Uterus (tissue), 4 donors: ENCODE measurements around the gene PAOX. TPM values are rescaled to one million over a fixed set of nuclear protein-coding genes. Genes with fewer than 3 reads are reported as not detected.
A peak's percentile ranks its signal among the peaks of the same experiment; 100 is the strongest.

Source experiments
- DNase-seq, 2 donors: peaks; one replicate each; pipeline ENCODE4 v3.0.0-alpha.2; 2019 to 2020
- H3K27ac ChIP-seq, 2 donors: fragments of 200-600 bp; sonication (generic); 1 replicate in 1 of 2; 2 replicates in 1 of 2; pipeline ENCODE4 v1.5.1; 2016 to 2018
- H3K27me3 ChIP-seq, 2 donors: fragments of 200-600 bp; sonication (generic); one replicate each; pipeline ENCODE4 v1.5.1; 2018 to 2019; ENCODE audit warnings: control low read depth in 1 of 2
- H3K36me3 ChIP-seq, 2 donors: fragments of 200-600 bp; sonication (generic); one replicate each; pipeline ENCODE4 v1.5.1; 2019; ENCODE audit warnings: control low read depth in 1 of 2
- H3K4me1 ChIP-seq, 2 donors: fragments of 200-600 bp; sonication (generic); one replicate each; pipeline ENCODE4 v1.5.1; 2018 to 2019; ENCODE audit warnings: control low read depth in 1 of 2
- H3K4me3 ChIP-seq, 2 donors: fragments of 200-600 bp; sonication (generic); 1 replicate in 1 of 2; 2 replicates in 1 of 2; pipeline ENCODE4 v1.5.1; 2018 to 2019; ENCODE audit warnings: mild to moderate bottlenecking in 1 of 2
- H3K9me3 ChIP-seq, 2 donors: fragments of 200-600 bp; sonication (generic); one replicate each; pipeline ENCODE4 v1.5.1; 2019; ENCODE audit warnings: control low read depth in 1 of 2
- POLR2A ChIP-seq, 2 donors: fragments of 450-650 bp; IDR thresholded peaks; one replicate each; pipeline ENCODE4 v1.6.1; 2016; ENCODE audit warnings: antibody characterized with exemption in 2 of 2, mild to moderate bottlenecking in 1 of 2, moderate library complexity in 1 of 2
- intact Hi-C: fragments of 100-400 bp; cut with DNase I; formaldehyde crosslinking; loops from one replicate; pipeline ENCODE4 v1.15.1; 2023; ENCODE audit warnings: low total_unique reads
- microRNA-seq: library from miRNA; unstranded; fragments of <30 nt; microRNA quantifications from one replicate; pipeline ENCODE4, GENCODE V29; 2016; ENCODE audit warnings: borderline microRNAs expressed, borderline replicate concordance
- small RNA-seq: library from RNA; depleted of rRNA; stranded (forward); fragments of <200 nt; gene quantifications from one replicate; pipeline ENCODE3, GENCODE V24; 2016
- total RNA-seq, 4 donors: library from RNA; depleted of rRNA in 3 of 4; stranded (reverse); fragments of >200 nt in 3 of 4; gene quantifications; one replicate each; pipeline versions ENCODE4 v1.1.0 to v1.2.4, GENCODE V29; 2014 to 2023
- TF ChIP-seq, protein P1 (sequence below), 4 experiments: fragments of 200-600 bp in 2 of 4; fragments of 450-650 bp in 2 of 4; sonication (generic) in 2 of 4; IDR thresholded peaks; one replicate each; pipeline ENCODE4 v1.5.1; 2016 to 2019; ENCODE audit warnings: antibody characterized with exemption in 4 of 4, mild to moderate bottlenecking in 2 of 4, moderate library complexity in 1 of 4
- donor health status: DM: yes; HTN: yes; CAD: no.

PAOX gene
- total RNA-seq, 4 donors from 2014 or later, result 2.0 to 9.3 (median 6.7) TPM

DNA sequence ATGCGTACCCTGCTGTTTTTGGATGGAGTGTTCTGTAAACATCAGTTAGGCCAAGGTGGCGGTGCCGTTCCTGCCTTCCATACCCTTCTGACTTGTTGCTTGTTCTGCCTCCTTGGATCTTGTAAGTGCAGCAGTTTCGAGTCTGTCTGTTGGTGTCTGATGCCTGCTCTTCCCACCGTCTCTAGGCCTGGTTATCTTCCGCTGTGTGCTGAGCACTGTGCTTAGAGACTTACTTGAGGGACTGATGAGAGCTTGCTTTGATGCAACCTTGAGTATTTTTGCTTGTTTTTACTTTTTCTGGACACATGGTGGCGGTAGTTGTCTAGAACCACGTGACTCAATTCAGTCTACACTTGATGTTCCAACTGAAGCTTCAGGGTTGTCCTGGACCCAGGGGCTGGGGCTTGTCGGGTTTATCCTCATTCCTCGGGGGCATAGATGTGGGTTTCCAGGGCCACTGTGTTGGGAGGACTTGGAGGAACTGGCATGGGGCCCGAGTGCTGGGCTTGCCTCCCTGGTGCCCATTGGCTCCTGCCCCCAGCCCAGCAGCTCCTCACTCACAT lies 59.7 kb downstream of the PAOX start:
- intact Hi-C loops, result no loop called here
- Histone ChIP-seq H3K4me1 (no peaks in the 10 kb centered on the region), H3K9me3 (no peaks in the 10 kb centered on the region), H3K4me3 (no peak overlapping the region), H3K36me3 (no peaks in the 10 kb centered on the region), H3K27ac (no peak overlapping the region), H3K27me3 (no peaks in the 10 kb centered on the region)
- DNase-seq, result no peak
- no peak for TF ChIP-seq POLR2A (IDR thresholded peaks at IDR 0.05)
- TF ChIP-seq, protein P1, sequence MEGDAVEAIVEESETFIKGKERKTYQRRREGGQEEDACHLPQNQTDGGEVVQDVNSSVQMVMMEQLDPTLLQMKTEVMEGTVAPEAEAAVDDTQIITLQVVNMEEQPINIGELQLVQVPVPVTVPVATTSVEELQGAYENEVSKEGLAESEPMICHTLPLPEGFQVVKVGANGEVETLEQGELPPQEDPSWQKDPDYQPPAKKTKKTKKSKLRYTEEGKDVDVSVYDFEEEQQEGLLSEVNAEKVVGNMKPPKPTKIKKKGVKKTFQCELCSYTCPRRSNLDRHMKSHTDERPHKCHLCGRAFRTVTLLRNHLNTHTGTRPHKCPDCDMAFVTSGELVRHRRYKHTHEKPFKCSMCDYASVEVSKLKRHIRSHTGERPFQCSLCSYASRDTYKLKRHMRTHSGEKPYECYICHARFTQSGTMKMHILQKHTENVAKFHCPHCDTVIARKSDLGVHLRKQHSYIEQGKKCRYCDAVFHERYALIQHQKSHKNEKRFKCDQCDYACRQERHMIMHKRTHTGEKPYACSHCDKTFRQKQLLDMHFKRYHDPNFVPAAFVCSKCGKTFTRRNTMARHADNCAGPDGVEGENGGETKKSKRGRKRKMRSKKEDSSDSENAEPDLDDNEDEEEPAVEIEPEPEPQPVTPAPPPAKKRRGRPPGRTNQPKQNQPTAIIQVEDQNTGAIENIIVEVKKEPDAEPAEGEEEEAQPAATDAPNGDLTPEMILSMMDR (IDR thresholded peaks at IDR 0.05), result no peak

DNA sequence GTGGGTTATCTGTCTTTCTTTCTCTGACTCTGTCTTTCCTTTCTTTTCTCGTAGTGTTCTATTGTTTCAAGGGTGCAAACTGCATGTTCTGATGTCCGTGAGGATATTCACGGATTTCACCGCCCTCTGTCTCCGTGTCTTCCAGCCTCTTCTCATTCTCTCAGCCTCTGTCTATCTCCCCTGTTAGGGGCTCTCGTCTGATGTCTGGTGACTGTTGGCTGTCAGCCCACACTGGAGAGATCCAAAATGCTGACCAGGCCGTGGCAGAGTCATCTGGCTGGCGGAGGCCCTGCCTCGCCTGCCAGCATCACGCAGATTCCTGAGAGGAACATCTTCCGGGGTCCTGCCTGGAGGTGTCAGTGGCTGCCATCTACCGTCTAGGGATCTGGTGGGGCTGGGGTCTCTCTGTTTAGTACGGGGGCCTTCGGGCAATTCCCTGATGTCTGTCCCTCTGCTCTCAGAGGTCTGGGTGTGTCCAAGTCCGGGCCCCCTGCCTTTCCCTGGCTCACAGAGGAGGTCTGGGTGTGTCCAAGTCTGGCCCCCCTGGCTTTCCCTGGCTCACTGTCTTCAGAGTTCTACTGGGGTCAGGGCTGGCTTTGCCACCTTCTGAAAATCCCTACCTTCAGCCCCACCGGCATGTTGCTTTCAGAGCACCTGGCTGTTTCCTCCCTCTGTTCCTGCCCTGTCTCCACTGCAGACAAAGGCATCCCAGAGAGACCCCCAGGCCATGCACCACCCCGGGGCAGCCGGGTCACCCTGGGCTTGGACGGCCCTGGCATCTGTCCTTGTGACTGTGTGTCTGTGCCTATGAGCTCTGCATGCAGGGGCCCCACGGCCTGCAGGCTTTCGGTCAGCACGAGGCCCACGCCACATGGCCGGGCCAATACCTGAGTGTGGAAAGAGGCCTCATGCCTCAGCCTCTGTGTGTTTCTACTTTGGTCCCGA lies 60.7 kb downstream of the PAOX start:
- no peak for TF ChIP-seq POLR2A (IDR thresholded peaks at IDR 0.05)
- TF ChIP-seq, protein P1 (IDR thresholded peaks at IDR 0.05), result no peak
- H3K27ac ChIP-seq, result no peak overlapping the region
- no peaks in the 10 kb centered on the region for H3K36me3 ChIP-seq
- intact Hi-C loops, result no loop called here
- no peaks in the 10 kb centered on the region for H3K4me1 ChIP-seq
- no peaks in the 10 kb centered on the region for H3K9me3 ChIP-seq
- H3K4me3 ChIP-seq, result no peak overlapping the region
- H3K27me3 ChIP-seq, result no peaks in the 10 kb centered on the region
- DNase-seq, result no peak

DNA sequence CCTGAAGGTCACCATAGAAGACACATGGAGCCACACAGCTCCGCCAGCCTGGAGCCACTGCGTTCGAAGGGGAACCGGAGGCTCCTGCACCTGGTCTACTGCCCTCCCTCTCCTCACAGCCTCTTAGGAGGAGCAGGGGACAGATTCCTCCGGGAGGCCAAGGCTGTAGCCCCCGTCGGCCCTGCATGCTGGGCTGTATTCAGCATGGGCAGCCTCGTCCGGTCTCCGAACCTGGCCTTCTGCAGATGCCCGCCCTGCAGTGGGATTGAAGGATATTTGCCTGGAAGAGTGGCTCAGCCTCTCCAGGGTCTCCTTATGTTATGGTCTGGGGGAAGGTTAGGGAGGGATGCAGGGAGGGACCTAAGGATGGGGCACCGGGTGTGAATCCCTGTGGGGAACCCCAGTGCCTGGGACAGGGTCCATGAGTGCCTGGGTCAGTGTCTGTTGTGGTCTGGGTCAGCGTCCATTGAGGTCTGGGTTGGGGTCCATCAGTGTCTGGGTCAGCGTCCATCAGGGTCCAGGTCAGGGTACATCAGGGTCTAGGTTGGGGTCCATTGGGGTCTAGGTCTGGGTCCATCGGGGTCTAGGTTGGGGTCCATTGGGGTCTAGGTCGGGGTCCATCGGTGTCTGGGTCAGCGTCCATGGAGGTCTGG lies 61.7 kb downstream of the PAOX start:
- no peaks in the 10 kb centered on the region for H3K4me1 ChIP-seq
- H3K4me3 ChIP-seq, result no peak overlapping the region
- no peaks in the 10 kb centered on the region for H3K36me3 ChIP-seq
- intact Hi-C loops, result no loop called here
- TF ChIP-seq, protein P1 (IDR thresholded peaks at IDR 0.05), result no peak
- no peak for TF ChIP-seq POLR2A (IDR thresholded peaks at IDR 0.05)
- peak in 1 of 2 donors; percentile 6 for DNase-seq
- H3K27me3 ChIP-seq, result no peaks in the 10 kb centered on the region
- peaks cover 0 to 3% of the 10 kb centered on the region in 2 donors for H3K9me3 ChIP-seq
- H3K27ac ChIP-seq, result no peak overlapping the region

Small RNA genes within 50 kb of the gene (microRNA-seq; reads per million reads assigned to microRNA genes)
- not detected for gene MIR3944

Small RNA genes within 50 kb of the gene (small RNA-seq; reads per million reads assigned to genes)
- gene AL360181.4, result not detected
- not detected for gene BANF1P2
- gene MIR3944, result not detected

Other genes with a start within 250 kb of the PAOX start
- 10 to 100 TPM in 1 of 4 donors, 1 to 10 TPM in 2, under 1 TPM in 1; under 0.01 to 12.5 (median 5.3) TPM for gene KNDC1, start 219.0 kb upstream of the PAOX start, total RNA-seq
- not detected for gene UTF1, start 149.0 kb upstream of the PAOX start, total RNA-seq
- 1 to 10 TPM in 1 of 4 donors, under 1 TPM in 2, not detected in 1; 0.21 to 1.3 (median 0.51) TPM for gene VENTX, start 141.4 kb upstream of the PAOX start, total RNA-seq
- gene ADAM8, start 102.4 kb upstream of the PAOX start, total RNA-seq, result 1 to 10 TPM in 3 of 4 donors, not detected in 1; 5.1 to 7.6 (median 5.9) TPM
- gene TUBGCP2, start 70.4 kb upstream of the PAOX start, total RNA-seq, result 10 to 100 TPM; 26.8 to 61.9 (median 44.4) TPM
- gene ZNF511, start 70.3 kb upstream of the PAOX start, total RNA-seq, result 10 to 100 TPM; 23.1 to 45.5 (median 30.0) TPM
- under 1 TPM in 1 of 4 donors, not detected in 3; 0.69 TPM for gene CALY, start 42.4 kb upstream of the PAOX start, total RNA-seq
- gene PRAP1, start 31.9 kb upstream of the PAOX start, total RNA-seq, result not detected
- gene FUOM, start 21.2 kb upstream of the PAOX start, total RNA-seq, result 10 to 100 TPM in 1 of 4 donors, 1 to 10 TPM in 2, not detected in 1; 2.6 to 13.8 (median 2.9) TPM
- gene ECHS1, start 5.9 kb upstream of the PAOX start, total RNA-seq, result 10 to 100 TPM; 28.2 to 48.8 (median 45.1) TPM
- 10 to 100 TPM; 14.6 to 50.1 (median 32.6) TPM for gene MTG1, start 14.9 kb downstream of the PAOX start, total RNA-seq
- gene SPRN, start 45.4 kb downstream of the PAOX start, total RNA-seq, result under 1 TPM in 1 of 4 donors, not detected in 3; 0.62 TPM
- 1 to 10 TPM; 1.8 to 9.5 (median 6.1) TPM for gene SCART1, start 74.7 kb downstream of the PAOX start, total RNA-seq
- gene CYP2E1, start 148.1 kb downstream of the PAOX start, total RNA-seq, result 1 to 10 TPM in 2 of 4 donors, under 1 TPM in 2; 0.29 to 6.9 (median 1.1) TPM
- gene SYCE1, start 186.3 kb downstream of the PAOX start, total RNA-seq, result 1 to 10 TPM in 1 of 4 donors, not detected in 3; 1.0 TPM
- not detected for gene FRG2B, start 247.5 kb downstream of the PAOX start, total RNA-seq